Inflammatory macrophage treated with lipopolysaccharide for 1 hour (primary cell): ENCODE measurements around the gene PRDM8.

ENCODE experiments used
- DNase-seq, 2 donors: peaks; one replicate each; pipeline ENCODE4 v3.0.0-alpha.2; 2020 to 2022

The PRDM8 gene

GRCh38 chr4:80202190-80202711 lies 4.9 kb downstream of the PRDM8 start:
- DNase-seq: peak; percentile 63 to 80

GRCh38 chr4:80202741-80203553 lies 5.6 kb downstream of the PRDM8 start:
- no peak for DNase-seq

- DNase-seq: no peak
These were observed 7.2 kb downstream of the PRDM8 start for GRCh38 chr4:80204433-80205011.

GRCh38 chr4:80206111-80206510 lies 8.8 kb downstream of the PRDM8 start:
- no peak for DNase-seq

GRCh38 chr4:80206521-80207171 lies 9.3 kb downstream of the PRDM8 start:
- peak; percentile 13 to 58 for DNase-seq

- no peak for DNase-seq
These were observed 9.9 kb downstream of the PRDM8 start for GRCh38 chr4:80207172-80207583.

GRCh38 chr4:80207664-80208063 lies 10.4 kb downstream of the PRDM8 start:
- no peak for DNase-seq

GRCh38 chr4:80208610-80209339 lies 11.5 kb downstream of the PRDM8 start:
- no peak for DNase-seq

- no peak for DNase-seq
These were observed 12.0 kb downstream of the PRDM8 start for GRCh38 chr4:80209340-80209701.

GRCh38 chr4:80210549-80210948 lies 13.2 kb downstream of the PRDM8 start:
- no peak for DNase-seq

- no peak for DNase-seq
These were observed 16.0 kb downstream of the PRDM8 start for GRCh38 chr4:80213117-80213815.

GRCh38 chr4:80215449-80216052 lies 18.2 kb downstream of the PRDM8 start:
- DNase-seq: peak in 1 of 2 donors; percentile 51

- DNase-seq: peak; percentile 50 to 52
These were observed 18.9 kb downstream of the PRDM8 start for GRCh38 chr4:80216100-80216761.

GRCh38 chr4:80219301-80220025 lies 22.2 kb downstream of the PRDM8 start:
- no peak for DNase-seq

GRCh38 chr4:80220711-80221110 lies 23.4 kb downstream of the PRDM8 start:
- DNase-seq: no peak

- peak in 1 of 2 donors; percentile 19 for DNase-seq
These were observed 23.9 kb downstream of the PRDM8 start for GRCh38 chr4:80221161-80221560.

GRCh38 chr4:80225595-80225994 lies 28.3 kb downstream of the PRDM8 start:
- DNase-seq: no peak

GRCh38 chr4:80226094-80226493 lies 28.8 kb downstream of the PRDM8 start:
- no peak for DNase-seq

GRCh38 chr4:80228460-80228859 lies 31.2 kb downstream of the PRDM8 start:
- no peak for DNase-seq

GRCh38 chr4:80229128-80229527 lies 31.8 kb downstream of the PRDM8 start:
- DNase-seq: no peak

- DNase-seq: no peak
These were observed 32.3 kb downstream of the PRDM8 start for GRCh38 chr4:80229590-80229989.
